Erythroblast (primary cell): ENCODE results near the gene SLC18A2.

ENCODE experiments used
- GATA1 ChIP-seq: IDR thresholded peaks from 2 replicates; pipeline ENCODE4 v1.6.1; 2011; ENCODE audit warnings: low read depth, mild to moderate bottlenecking, control low read depth, low read length, moderate library complexity
- POLR2A ChIP-seq: IDR thresholded peaks from 2 replicates; pipeline ENCODE4 v1.6.1; 2011; ENCODE audit warnings: mild to moderate bottlenecking, low read length

DNA sequence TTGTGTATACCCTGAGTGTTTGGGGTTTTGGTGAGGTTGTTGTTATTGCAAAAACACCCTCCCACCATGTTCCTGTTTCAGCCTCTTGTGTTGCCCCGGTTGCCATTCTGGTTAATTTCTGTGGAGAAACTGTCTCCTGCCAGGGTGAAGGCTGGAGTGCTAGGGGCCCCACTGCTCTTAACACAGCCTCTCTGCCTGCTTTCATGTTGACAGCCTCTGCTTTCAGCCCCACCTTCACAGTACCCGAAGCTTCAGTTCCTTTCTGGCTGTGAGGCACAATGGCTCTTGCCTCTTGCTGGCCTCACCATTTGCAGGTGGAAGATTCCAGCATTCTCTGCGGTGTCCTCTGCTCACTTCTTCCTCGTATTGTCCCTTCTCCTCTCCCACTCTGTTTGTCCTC is 19.2 kb downstream of the SLC18A2 start:
- no peak for TF ChIP-seq POLR2A
- no peak for TF ChIP-seq GATA1
